Small intestine (tissue), 7 donors: ENCODE measurements around the gene CIAO3. TPM values are rescaled to one million over a fixed set of nuclear protein-coding genes. Genes with fewer than 3 reads are reported as not detected.

Experiments used
- DNase-seq, 2 donors: peaks; one replicate each; pipeline versions ENCODE4 v3.0.0 to v3.0.0-alpha.2; 2013
- FAIRE-seq: peaks from 2 replicates; lab custom pipeline; 2012; peaks lifted over from hg19 to GRCh38; lab: Jason Lieb, UNC
- H3K27ac ChIP-seq, 3 donors: one replicate each; pipeline ENCODE4 v1.5.1; 2013; ENCODE audit warnings: low read length in 2 of 3, mild to moderate bottlenecking in 2 of 3, control low read depth in 1 of 3, inconsistent platforms in 1 of 3, low read depth in 1 of 3, moderate library complexity in 1 of 3
- H3K27me3 ChIP-seq, 3 donors: one replicate each; pipeline ENCODE4 v1.6.1; 2013; ENCODE audit warnings: low read length in 3 of 3, inconsistent platforms in 1 of 3; ENCODE audit not compliant: control insufficient read depth in 3 of 3, insufficient read depth in 3 of 3
- H3K36me3 ChIP-seq, 3 donors: one replicate each; pipeline ENCODE4 v1.6.1; 2013; ENCODE audit warnings: low read length in 3 of 3, inconsistent platforms in 1 of 3, low read depth in 1 of 3, mild to moderate bottlenecking in 1 of 3, moderate library complexity in 1 of 3; ENCODE audit not compliant: control insufficient read depth in 3 of 3, insufficient read depth in 2 of 3
- H3K4me1 ChIP-seq, 3 donors: one replicate each; pipeline ENCODE4 v1.6.1; 2013; ENCODE audit warnings: low read length in 2 of 3, inconsistent platforms in 1 of 3, low read depth in 1 of 3, mild to moderate bottlenecking in 1 of 3, moderate library complexity in 1 of 3; ENCODE audit not compliant: control insufficient read depth in 3 of 3, insufficient read depth in 2 of 3
- H3K4me3 ChIP-seq, 3 donors: one replicate each; pipeline ENCODE4 v1.5.1; 2013; ENCODE audit warnings: low read length in 3 of 3, control low read depth in 1 of 3, inconsistent platforms in 1 of 3, low read depth in 1 of 3, mild to moderate bottlenecking in 1 of 3, moderate library complexity in 1 of 3
- H3K9me3 ChIP-seq, 2 donors: one replicate each; pipeline ENCODE4 v1.6.1; 2013; ENCODE audit warnings: low read depth in 1 of 2, low read length in 1 of 2; ENCODE audit not compliant: control insufficient read depth in 2 of 2, insufficient read depth in 1 of 2
- WGBS, 3 donors: extraction: QIAGEN DNeasy Blood & Tissue Kit; methylation state at CpG; one replicate each; pipeline ENCODE4 v1.1.7; 2013; 5-methylcytosine and 5-hydroxymethylcytosine counted together
- polyA plus RNA-seq, 4 donors: library from polyadenylated mRNA; stranded (reverse) in 3 of 4; unstranded in 1 of 4; fragments of 200-250 nt in 3 of 4; fragments of 120-200 nt in 1 of 4; gene quantifications; one replicate each; pipeline versions ENCODE4 v1.2.1 to v1.2.3, GENCODE V29; 2013
- donor health status: healthy with polysubstance abuse.
- donor health status: control.
- donor health status: control.
- donor health status: Bipolar disorder and iron deficiency.
- donor health status: healthy.

CIAO3 gene
- polyA plus RNA-seq, 4 donors, result 32.5 to 68.0 (median 44.7) TPM

- no peak for FAIRE-seq
- no peak for DNase-seq
These were observed 24.7 kb upstream of the CIAO3 start for GRCh38 chr16:765488-765865.

GRCh38 chr16:764848-765487 lies 24.2 kb upstream of the CIAO3 start:
- Histone ChIP-seq H3K27me3 (no peaks in the 10 kb centered on the region), H3K4me3 (no peak overlapping the region), H3K27ac (no peak overlapping the region), H3K36me3 (no peaks in the 10 kb centered on the region), H3K9me3 (no peaks in the 10 kb centered on the region), H3K4me1 (peaks cover 0 to 23% (median 0%) of the 10 kb centered on the region in 3 donors)
- no peak for FAIRE-seq
- no peak for DNase-seq
- 70 to 85% (median 82%) methylated on average over 37 to 38 of the region's 38 CpGs for WGBS, 3 donors

More at GRCh38 chr16:765488-765865, 24.7 kb upstream of the CIAO3 start:
- Histone ChIP-seq H3K4me1 (peaks cover 0 to 22% (median 0%) of the 10 kb centered on the region in 3 donors), H3K27ac (no peak overlapping the region), H3K27me3 (no peaks in the 10 kb centered on the region), H3K4me3 (no peak overlapping the region), H3K36me3 (no peaks in the 10 kb centered on the region), H3K9me3 (no peaks in the 10 kb centered on the region)
- WGBS, 3 donors, result 90 to 92% (median 91%) methylated on average over 29 of the region's 29 CpGs

GRCh38 chr16:764184-764750 lies 23.5 kb upstream of the CIAO3 start:
- no peak for DNase-seq
- Histone ChIP-seq H3K9me3 (no peaks in the 10 kb centered on the region), H3K27ac (no peak overlapping the region), H3K4me1 (peaks cover 0 to 29% (median 0%) of the 10 kb centered on the region in 3 donors), H3K4me3 (no peak overlapping the region), H3K36me3 (no peaks in the 10 kb centered on the region), H3K27me3 (no peaks in the 10 kb centered on the region)
- WGBS, 3 donors, result 69 to 73% (median 72%) methylated on average over 17 to 20 of the region's 20 CpGs
- no peak for FAIRE-seq

- Histone ChIP-seq H3K4me1 (peaks cover 0 to 29% (median 0%) of the 10 kb centered on the region in 3 donors), H3K27ac (no peak overlapping the region), H3K4me3 (no peak overlapping the region), H3K27me3 (no peaks in the 10 kb centered on the region), H3K9me3 (no peaks in the 10 kb centered on the region), H3K36me3 (no peaks in the 10 kb centered on the region)
- DNase-seq (no peak), FAIRE-seq (no peak)
- WGBS, 3 donors, result 55 to 78% (median 60%) methylated on average over 16 to 21 of the region's 21 CpGs
These were observed 22.8 kb upstream of the CIAO3 start for GRCh38 chr16:763369-764183.

GRCh38 chr16:762595-763268 lies 21.9 kb upstream of the CIAO3 start:
- 67 to 83% (median 79%) methylated on average over 14 to 17 of the region's 17 CpGs for WGBS, 3 donors
- no peak for FAIRE-seq
- Histone ChIP-seq H3K36me3 (no peaks in the 10 kb centered on the region), H3K27me3 (no peaks in the 10 kb centered on the region), H3K4me3 (no peak overlapping the region), H3K9me3 (no peaks in the 10 kb centered on the region), H3K27ac (no peak overlapping the region), H3K4me1 (peaks cover 0 to 29% (median 0%) of the 10 kb centered on the region in 3 donors)
- DNase-seq, result no peak

GRCh38 chr16:761625-762513 lies 21.1 kb upstream of the CIAO3 start:
- Histone ChIP-seq H3K36me3 (no peaks in the 10 kb centered on the region), H3K27ac (peak overlapping the region in 1 of 3 donors; percentile 85), H3K9me3 (no peaks in the 10 kb centered on the region), H3K4me3 (no peak overlapping the region), H3K4me1 (peaks cover 0 to 29% (median 0%) of the 10 kb centered on the region in 3 donors), H3K27me3 (no peaks in the 10 kb centered on the region)
- DNase-seq, result peak in 1 of 2 donors; percentile 60
- no peak for FAIRE-seq
- 24 to 61% (median 43%) methylated on average over 15 to 22 of the region's 22 CpGs for WGBS, 3 donors

- Histone ChIP-seq H3K4me1 (peaks cover 0 to 29% (median 0%) of the 10 kb centered on the region in 3 donors), H3K27ac (peak within 1 kb of the TSS in 1 of 3 donors; percentile 85), H3K4me3 (peak within 1 kb of the TSS in 1 of 3 donors; percentile 13), H3K27me3 (no peaks in the 10 kb centered on the region), H3K9me3 (peaks cover 0 to 3% of the 10 kb centered on the region in 2 donors), H3K36me3 (no peaks in the 10 kb centered on the region)
- FAIRE-seq (no peak), DNase-seq (peak; percentile 76 to 91)
- 19 to 59% (median 47%) methylated on average over 37 of the region's 37 CpGs for WGBS, 3 donors
These were observed 19.9 kb upstream of the CIAO3 start, which contains the start of gene MSLN for GRCh38 chr16:760545-761343. TSS of gene MSLN (plus strand) at chr16:760734. CDS start at chr16:762681, 1,947 bp downstream.
